SU-DHL-6 (cell line): ENCODE results near the gene ZNF469.

ENCODE experiments used
- CTCF ChIP-seq: fragments of 200-600 bp; sonication (generic); IDR thresholded peaks from one replicate; pipeline ENCODE4 v1.5.1; 2017; ENCODE audit warnings: antibody characterized with exemption, mild to moderate bottlenecking, low read length, moderate library complexity; ENCODE audit not compliant: insufficient read depth, poor library complexity, severe bottlenecking
- EZH2phosphoT487 ChIP-seq: fragments of 200-600 bp; sonication (generic), shearing (Covaris generic); conservative IDR thresholded peaks from 2 replicates; pipeline ENCODE4 v1.6.1; 2018; ENCODE audit warnings: mild to moderate bottlenecking, antibody characterized with exemption, low read length, moderate library complexity, mixed read lengths

GRCh38 chr16:88342491-88342890, 40.3 kb upstream of the ZNF469 start:
- TF ChIP-seq CTCF (no peak), EZH2phosphoT487 (no peak)
